K562 (cell line): ENCODE data around the gene PRR19. TPM values are rescaled to one million over a fixed set of nuclear protein-coding genes. Genes with fewer than 3 reads are reported as not detected.

ENCODE experiments used
- BRD4 ChIP-seq: fragments of 200-600 bp; sonication (generic); IDR thresholded peaks from 2 replicates; pipeline ENCODE4 v1.6.1; 2017; ENCODE audit warnings: inconsistent platforms
- CBFA2T2 ChIP-seq: fragments of 450-650 bp; conservative IDR thresholded peaks from 2 replicates; pipeline ENCODE4 v1.6.1; 2017; ENCODE audit warnings: mild to moderate bottlenecking
- ETV6 ChIP-seq, 3 experiments: fragments of 150-350 bp in 1 of 3; sonication (generic) in 1 of 3; formaldehyde crosslinking in 1 of 3; IDR thresholded peaks; 2 replicates each; pipeline versions ENCODE4 v1.6.1 to v1.8.0; 2014 to 2022; ENCODE audit warnings: borderline replicate concordance in 2 of 3, low read depth in 2 of 3, antibody characterized with exemption in 1 of 3, low read length in 1 of 3, mild to moderate bottlenecking in 1 of 3, missing genetic modification reagents in 1 of 3
- GTF2A2 ChIP-seq: IDR thresholded peaks from 2 replicates; pipeline ENCODE4 v1.6.1; 2016; ENCODE audit warnings: mild to moderate bottlenecking, missing genetic modification characterization, missing compliant biosample characterization
- HDAC2 ChIP-seq: fragments of 450-650 bp; IDR thresholded peaks from 2 replicates; pipeline ENCODE4 v1.6.1; 2016; ENCODE audit warnings: mild to moderate bottlenecking
- HSF4 ChIP-seq: fragments of 250-450 bp; sonication (Bioruptor Pico); IDR thresholded peaks from 2 replicates; pipeline ENCODE4 v2.1.2; 2022; ENCODE audit warnings: mild to moderate bottlenecking, moderate library complexity, borderline replicate concordance
- MEF2A ChIP-seq: IDR thresholded peaks from 2 replicates; pipeline ENCODE4 v1.6.1; 2011; ENCODE audit warnings: low read depth, mild to moderate bottlenecking, low read length, moderate library complexity; ENCODE audit not compliant: control insufficient read depth
- MTA2 ChIP-seq: fragments of 450-650 bp; IDR thresholded peaks from 2 replicates; pipeline ENCODE4 v1.6.1; 2016; ENCODE audit warnings: low read depth
- POLR2AphosphoS2 ChIP-seq: IDR thresholded peaks from 2 replicates; pipeline ENCODE4 v1.6.1; 2012; ENCODE audit warnings: low read length, improper control_type of control experiment
- RFX5 ChIP-seq: IDR thresholded peaks from 2 replicates; pipeline ENCODE4 v1.6.1; 2011; ENCODE audit warnings: low read depth, mild to moderate bottlenecking, improper control_type of control experiment, low read length
- TCF7 ChIP-seq: sonication (generic); IDR thresholded peaks from 2 replicates; pipeline ENCODE4 v1.6.1; 2016; ENCODE audit warnings: antibody characterized with exemption, borderline replicate concordance
- polyA plus RNA-seq, 8 experiments: library from polyadenylated mRNA; depleted of rRNA in 4 of 8; stranded (reverse) in 5 of 8; unstranded in 3 of 8; fragments of >200 nt; fragmentation: Nextera tagmentation in 2 of 8; fragmentation: Illumina TruSeq in 1 of 8; extraction: Ambion mirVana in 2 of 8; extraction: Trizol in 1 of 8; gene quantifications; 2 replicates each; pipeline versions ENCODE4 v1.2.1 to v1.2.3, GENCODE V29; 2011 to 2014; ENCODE audit warnings: inconsistent platforms in 1 of 8, missing spikeins in 1 of 8
- total RNA-seq, 7 experiments: library from RNA; depleted of rRNA in 6 of 7; stranded (reverse); fragments of >200 nt in 6 of 7; fragmentation: Illumina TruSeq in 2 of 7; extraction: Trizol in 2 of 7; gene quantifications; 2 replicates each; pipeline versions ENCODE4 v1.2.1 to v1.2.3, GENCODE V29; 2011 to 2021; ENCODE audit warnings: low replicate concordance in 1 of 7
- TF ChIP-seq, protein P1 (sequence below), 2 experiments: fragments of 450-650 bp; formaldehyde crosslinking in 1 of 2; IDR thresholded peaks; 2 replicates each; pipeline versions ENCODE4 v1.4.0 to v1.6.1; 2014 to 2020; ENCODE audit warnings: mild to moderate bottlenecking in 2 of 2, borderline replicate concordance in 1 of 2, low read depth in 1 of 2
- TF ChIP-seq, protein P2 (sequence below), 2 experiments: fragments of 450-650 bp; conservative IDR thresholded peaks; 2 replicates each; pipeline ENCODE4 v1.6.1; 2017; ENCODE audit warnings: mild to moderate bottlenecking in 2 of 2, moderate library complexity in 2 of 2
- TF ChIP-seq, protein P3 (sequence below): fragments of 200-800 bp; sonication (Bioruptor generic); IDR thresholded peaks from 2 replicates; pipeline ENCODE4 v1.6.1; 2017; ENCODE audit warnings: missing genetic modification characterization, missing compliant biosample characterization
- TF ChIP-seq, protein P4 (sequence below): sonication (generic); IDR thresholded peaks from 2 replicates; pipeline ENCODE4 v1.6.1; 2016

PRR19 gene
- total and polyA plus RNA-seq, 9 of the 15 experiments (the other 6 are each of a cell fraction or from before 2014, with no cell fraction given), result 0.10 to 1.6 (median 0.54) TPM

DNA sequence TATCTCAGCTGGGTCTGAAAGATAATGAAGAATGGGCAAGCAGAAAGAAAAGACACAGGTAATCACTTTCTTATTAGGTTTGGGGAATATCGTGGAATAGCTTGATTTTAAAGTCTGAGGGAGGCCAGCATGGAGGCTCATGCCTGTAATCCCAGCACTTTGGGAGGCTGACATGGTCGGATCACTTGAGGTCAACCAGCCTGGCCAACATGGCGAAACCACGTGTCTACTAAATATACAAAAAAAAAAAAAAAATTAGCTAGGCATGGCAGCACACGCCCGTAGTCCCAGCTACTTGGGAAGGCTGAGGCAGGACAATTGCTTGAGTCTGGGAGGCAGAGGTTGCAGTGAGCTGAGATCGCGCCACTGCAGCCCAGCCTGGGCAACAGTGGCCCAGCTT lies 1.9 kb downstream of the PRR19 start (continued):
- TF ChIP-seq, protein P1, sequence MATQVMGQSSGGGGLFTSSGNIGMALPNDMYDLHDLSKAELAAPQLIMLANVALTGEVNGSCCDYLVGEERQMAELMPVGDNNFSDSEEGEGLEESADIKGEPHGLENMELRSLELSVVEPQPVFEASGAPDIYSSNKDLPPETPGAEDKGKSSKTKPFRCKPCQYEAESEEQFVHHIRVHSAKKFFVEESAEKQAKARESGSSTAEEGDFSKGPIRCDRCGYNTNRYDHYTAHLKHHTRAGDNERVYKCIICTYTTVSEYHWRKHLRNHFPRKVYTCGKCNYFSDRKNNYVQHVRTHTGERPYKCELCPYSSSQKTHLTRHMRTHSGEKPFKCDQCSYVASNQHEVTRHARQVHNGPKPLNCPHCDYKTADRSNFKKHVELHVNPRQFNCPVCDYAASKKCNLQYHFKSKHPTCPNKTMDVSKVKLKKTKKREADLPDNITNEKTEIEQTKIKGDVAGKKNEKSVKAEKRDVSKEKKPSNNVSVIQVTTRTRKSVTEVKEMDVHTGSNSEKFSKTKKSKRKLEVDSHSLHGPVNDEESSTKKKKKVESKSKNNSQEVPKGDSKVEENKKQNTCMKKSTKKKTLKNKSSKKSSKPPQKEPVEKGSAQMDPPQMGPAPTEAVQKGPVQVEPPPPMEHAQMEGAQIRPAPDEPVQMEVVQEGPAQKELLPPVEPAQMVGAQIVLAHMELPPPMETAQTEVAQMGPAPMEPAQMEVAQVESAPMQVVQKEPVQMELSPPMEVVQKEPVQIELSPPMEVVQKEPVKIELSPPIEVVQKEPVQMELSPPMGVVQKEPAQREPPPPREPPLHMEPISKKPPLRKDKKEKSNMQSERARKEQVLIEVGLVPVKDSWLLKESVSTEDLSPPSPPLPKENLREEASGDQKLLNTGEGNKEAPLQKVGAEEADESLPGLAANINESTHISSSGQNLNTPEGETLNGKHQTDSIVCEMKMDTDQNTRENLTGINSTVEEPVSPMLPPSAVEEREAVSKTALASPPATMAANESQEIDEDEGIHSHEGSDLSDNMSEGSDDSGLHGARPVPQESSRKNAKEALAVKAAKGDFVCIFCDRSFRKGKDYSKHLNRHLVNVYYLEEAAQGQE (IDR thresholded peaks at IDR 0.05; ENCODE audit: borderline replicate concordance), result no peak
- TF ChIP-seq, protein P1 (CRISPR knock-in tag; IDR thresholded peaks at IDR 0.05; ENCODE audit: low read depth), result no peak
- TF ChIP-seq MEF2A, result no peak
- no peak for TF ChIP-seq MTA2
- no peak for TF ChIP-seq BRD4
- TF ChIP-seq ETV6 (IDR thresholded peaks at IDR 0.05; ENCODE audit: borderline replicate concordance in 1 of 2, low read depth in 2 of 2, low read length in 1 of 2), result no peak
- TF ChIP-seq ETV6 (CRISPR knock-in tag; IDR thresholded peaks at IDR 0.05; ENCODE audit: borderline replicate concordance), result no peak
- TF ChIP-seq HSF4, result no peak
- TF ChIP-seq CBFA2T2, result no peak
- no peak for TF ChIP-seq POLR2AphosphoS2
- TF ChIP-seq, protein P2, sequence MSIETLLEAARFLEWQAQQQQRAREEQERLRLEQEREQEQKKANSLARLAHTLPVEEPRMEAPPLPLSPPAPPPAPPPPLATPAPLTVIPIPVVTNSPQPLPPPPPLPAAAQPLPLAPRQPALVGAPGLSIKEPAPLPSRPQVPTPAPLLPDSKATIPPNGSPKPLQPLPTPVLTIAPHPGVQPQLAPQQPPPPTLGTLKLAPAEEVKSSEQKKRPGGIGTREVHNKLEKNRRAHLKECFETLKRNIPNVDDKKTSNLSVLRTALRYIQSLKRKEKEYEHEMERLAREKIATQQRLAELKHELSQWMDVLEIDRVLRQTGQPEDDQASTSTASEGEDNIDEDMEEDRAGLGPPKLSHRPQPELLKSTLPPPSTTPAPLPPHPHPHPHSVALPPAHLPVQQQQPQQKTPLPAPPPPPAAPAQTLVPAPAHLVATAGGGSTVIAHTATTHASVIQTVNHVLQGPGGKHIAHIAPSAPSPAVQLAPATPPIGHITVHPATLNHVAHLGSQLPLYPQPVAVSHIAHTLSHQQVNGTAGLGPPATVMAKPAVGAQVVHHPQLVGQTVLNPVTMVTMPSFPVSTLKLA (conservative IDR thresholded peaks at IDR 0.05), result no peak
- TF ChIP-seq, protein P3, sequence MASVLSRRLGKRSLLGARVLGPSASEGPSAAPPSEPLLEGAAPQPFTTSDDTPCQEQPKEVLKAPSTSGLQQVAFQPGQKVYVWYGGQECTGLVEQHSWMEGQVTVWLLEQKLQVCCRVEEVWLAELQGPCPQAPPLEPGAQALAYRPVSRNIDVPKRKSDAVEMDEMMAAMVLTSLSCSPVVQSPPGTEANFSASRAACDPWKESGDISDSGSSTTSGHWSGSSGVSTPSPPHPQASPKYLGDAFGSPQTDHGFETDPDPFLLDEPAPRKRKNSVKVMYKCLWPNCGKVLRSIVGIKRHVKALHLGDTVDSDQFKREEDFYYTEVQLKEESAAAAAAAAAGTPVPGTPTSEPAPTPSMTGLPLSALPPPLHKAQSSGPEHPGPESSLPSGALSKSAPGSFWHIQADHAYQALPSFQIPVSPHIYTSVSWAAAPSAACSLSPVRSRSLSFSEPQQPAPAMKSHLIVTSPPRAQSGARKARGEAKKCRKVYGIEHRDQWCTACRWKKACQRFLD (CRISPR knock-in tag), result no peak
- no peak for TF ChIP-seq RFX5
- TF ChIP-seq, protein P4, sequence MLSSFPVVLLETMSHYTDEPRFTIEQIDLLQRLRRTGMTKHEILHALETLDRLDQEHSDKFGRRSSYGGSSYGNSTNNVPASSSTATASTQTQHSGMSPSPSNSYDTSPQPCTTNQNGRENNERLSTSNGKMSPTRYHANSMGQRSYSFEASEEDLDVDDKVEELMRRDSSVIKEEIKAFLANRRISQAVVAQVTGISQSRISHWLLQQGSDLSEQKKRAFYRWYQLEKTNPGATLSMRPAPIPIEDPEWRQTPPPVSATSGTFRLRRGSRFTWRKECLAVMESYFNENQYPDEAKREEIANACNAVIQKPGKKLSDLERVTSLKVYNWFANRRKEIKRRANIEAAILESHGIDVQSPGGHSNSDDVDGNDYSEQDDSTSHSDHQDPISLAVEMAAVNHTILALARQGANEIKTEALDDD, result no peak
- TF ChIP-seq GTF2A2 (tag), result no peak
- TF ChIP-seq TCF7, result no peak
- TF ChIP-seq HDAC2, result no peak
